Skin of body (tissue), 2 donors: ENCODE results near the gene TBC1D1. TPM values are rescaled to one million over a fixed set of nuclear protein-coding genes. Genes with fewer than 3 reads are reported as not detected.

Source experiments
- DNase-seq: peaks from one replicate; lab custom pipeline; 2025; lab: John Stamatoyannopoulos, UW
- total RNA-seq: library from RNA; depleted of rRNA; stranded (reverse); fragments of >200 nt; gene quantifications from one replicate; pipeline ENCODE4 v1.2.3, GENCODE V29; 2014

The TBC1D1 gene
- total RNA-seq, 1 donor from 2014 or later, result 45.2 TPM

GRCh38 chr4:37889849-37890800, 759 bp upstream of the TBC1D1 start:
- DNase-seq, result no peak

GRCh38 chr4:37891260-37892159, 626 bp downstream of the TBC1D1 start:
- peak; percentile 5 for DNase-seq

GRCh38 chr4:37892641-37893040, 1.8 kb downstream of the TBC1D1 start:
- no peak for DNase-seq

DNA sequence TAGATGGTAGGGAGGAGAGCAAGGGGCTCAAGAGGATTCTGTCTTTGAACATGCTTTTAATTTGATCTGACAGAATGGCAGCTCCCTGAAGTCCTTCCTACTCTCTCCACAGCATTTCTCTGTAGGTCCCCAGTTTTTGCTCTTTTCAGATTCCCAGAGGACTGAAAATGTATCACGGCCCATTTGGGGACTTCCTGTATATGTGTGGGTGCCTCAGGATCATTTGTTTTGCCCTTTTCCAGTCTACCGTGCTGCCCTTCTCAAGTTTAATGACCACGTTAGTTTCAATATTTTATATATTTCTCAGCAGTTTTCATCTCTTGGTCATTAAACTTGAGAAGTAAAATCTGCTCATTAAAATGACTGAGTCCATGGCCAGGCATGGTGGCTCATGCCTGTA, 2.3 kb downstream of the TBC1D1 start:
- no peak for DNase-seq

DNA sequence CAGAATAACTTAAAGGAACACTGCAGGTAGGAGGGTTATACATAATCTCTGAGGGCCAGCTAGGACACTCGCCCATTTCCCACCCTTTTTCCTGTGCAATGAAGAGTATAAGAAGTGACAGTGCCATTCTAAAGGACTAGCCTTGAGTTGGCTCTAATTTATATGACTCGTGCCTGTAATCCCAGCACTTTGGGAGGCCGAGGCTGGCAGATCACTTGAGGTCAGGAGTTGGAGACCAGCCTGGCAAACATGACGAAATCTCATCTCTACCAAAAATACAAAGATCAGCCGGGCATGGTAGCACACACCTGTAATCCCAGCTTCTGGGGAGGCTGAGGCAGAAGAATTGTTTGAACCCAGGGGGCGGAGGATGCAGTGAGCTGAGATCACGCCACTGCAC, 4.4 kb downstream of the TBC1D1 start:
- no peak for DNase-seq

- no peak for DNase-seq
Measured at GRCh38 chr4:37896206-37896860, 5.4 kb downstream of the TBC1D1 start.

DNA sequence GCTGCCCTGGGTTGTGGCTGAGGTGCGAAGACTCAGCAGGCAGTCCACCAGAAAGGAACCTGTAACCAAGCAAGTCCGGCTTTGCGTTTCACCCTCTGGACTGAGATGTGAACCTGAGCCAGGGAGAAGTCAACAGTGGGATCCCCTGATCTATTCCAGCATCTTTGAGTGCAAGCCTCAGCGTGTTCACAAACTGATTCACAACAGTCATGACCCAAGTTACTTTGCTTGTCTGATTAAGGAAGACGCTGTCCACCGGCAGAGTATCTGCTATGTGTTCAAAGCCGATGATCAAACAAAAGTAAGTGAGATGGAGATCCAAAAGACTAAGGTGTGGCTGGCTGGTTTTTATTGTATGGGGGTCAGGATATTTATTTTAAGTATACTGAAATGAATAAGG, 11.3 kb downstream of the TBC1D1 start:
- no peak for DNase-seq

DNA sequence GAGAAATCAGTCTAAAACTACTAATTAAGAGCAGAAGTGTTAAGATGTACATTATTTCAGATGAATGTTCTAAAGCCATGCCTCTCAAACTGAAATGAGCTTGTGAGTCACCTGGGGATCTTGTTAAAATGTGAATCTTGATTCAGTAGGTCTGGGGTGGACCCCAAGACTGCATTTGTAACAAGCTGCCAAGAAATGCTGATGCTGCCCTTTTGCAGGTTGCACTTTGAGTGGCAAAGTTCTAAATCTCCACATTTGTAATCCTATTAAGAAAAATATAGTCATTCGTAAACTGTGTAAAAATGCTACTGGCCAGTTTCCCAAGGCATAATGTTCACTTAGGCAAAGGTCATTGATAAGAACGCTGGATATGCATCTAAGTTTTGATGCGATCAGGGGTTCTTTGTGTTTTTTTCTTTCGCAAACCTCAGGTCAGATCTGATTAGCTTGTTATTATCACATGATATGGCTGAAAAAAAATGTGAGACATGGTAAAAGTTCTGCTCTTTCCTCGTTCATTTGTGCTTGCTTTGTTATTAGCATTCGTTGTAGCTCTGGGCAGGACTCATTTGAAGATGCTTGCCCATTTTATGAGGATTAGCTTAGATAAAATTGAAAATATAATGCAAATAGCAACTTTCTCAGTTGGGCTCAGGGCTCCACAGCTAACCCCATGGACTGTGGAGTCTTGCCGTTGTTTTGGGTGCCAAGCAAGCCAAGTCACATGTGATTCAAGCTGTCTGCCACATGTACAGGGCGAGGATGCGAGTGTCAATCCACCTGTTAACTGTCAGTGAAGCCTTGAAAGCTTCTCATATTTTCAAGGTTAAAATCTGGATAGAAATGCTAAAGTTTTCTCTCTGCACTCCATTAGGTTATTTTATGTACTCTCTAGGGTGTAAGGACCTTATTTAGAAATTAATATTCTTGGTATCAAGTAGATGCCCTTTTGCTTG, 12.1 kb downstream of the TBC1D1 start:
- no peak for DNase-seq

DNA sequence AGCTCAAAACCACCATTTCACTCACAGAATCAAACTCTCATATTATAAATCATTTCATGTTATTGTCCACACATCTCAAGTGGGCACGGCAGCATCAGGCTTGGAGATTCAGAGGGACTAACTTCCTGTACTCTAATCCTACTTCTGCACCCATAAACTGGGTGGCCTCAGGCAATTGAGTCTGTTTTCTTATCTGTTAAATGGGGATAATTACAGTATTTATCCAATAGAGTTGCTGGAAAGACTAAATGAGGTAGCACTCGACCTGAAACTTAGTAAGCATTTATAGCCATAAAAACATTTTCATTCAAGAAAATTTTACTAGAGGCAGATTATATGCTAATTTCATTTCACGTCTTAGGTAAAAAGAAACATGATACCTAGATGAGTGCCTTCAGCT, 13.0 kb downstream of the TBC1D1 start:
- no peak for DNase-seq

DNA sequence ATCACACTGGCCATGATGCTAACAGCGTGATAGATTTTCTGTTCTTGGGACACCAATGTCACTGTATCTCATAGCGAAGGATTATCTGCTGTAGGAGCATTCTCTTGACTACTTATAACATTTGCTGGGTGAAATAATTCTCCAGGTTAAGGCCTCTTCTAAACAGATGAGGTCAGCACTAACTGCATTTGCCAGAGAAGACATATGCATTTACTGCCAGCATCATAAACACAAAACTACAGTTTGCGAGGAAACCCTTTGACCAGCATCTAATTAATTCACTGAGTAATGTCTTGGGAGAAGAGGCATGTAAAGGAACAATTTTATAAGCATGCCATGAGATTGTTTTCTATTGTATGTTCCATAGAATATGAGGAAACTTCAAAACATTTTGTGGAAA, 13.9 kb downstream of the TBC1D1 start:
- DNase-seq, result no peak

- no peak for DNase-seq
Measured at GRCh38 chr4:37905533-37906169, 14.8 kb downstream of the TBC1D1 start.

DNA sequence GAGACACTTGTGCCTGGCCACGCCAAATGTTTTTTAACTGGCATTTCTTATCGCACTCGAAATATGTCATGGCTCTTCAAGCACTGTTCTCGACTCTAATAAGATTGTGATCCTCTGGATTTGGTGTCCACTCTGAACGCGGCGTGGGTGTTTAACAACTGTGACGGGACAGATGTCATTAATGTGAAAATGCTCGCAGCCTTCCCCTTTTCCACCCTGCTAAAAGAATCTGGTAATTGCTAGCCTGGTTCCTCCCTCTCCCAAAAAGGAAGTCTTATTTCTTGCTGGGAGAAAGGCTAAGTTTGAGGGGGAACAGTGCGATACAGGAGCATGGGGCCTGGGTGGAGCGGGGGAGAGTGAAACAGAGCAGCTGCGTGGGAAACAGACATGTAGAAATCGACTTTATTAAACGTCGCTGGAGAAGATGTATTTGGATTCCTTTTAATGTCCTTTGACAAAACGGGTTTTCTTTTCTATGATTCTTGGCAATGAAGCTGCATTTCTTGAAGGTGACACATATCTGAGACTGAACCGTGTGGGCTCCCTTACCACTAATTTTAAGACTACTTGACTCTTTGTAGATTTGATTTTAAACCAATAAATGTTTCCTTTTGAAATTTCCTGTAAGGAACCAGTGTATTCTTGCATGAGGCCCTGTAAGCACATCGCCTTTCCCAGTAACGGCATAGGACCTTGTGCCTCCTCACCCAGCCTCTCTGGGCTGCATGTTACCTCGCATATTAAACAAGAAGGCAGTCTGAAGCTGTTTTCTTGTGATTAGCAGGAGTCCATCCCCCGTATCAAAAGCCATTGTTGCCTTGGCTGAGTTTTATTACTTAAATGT, 17.8 kb downstream of the TBC1D1 start:
- DNase-seq, result no peak

- DNase-seq, result no peak
Measured at GRCh38 chr4:37909332-37910090, 18.6 kb downstream of the TBC1D1 start.

DNA sequence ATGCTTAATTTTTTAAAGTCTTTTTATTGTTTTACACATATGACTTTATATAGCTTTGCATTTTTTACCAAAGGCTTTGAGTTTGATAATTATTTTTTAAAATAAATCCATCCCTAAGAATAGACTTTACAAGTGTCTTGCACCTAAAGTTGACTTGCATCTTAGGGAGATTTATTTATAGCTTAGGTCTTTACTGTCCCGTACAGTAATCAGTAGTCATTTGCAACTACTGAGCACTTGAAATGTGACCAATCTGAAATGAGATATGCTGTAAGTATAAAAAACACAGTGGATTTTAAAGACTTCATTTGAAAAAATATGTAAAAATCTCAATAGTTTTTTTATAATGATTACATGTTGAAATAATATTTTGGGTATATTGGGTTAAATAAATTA, 19.2 kb downstream of the TBC1D1 start:
- no peak for DNase-seq

GRCh38 chr4:37914539-37914938, 23.7 kb downstream of the TBC1D1 start:
- no peak for DNase-seq

DNA sequence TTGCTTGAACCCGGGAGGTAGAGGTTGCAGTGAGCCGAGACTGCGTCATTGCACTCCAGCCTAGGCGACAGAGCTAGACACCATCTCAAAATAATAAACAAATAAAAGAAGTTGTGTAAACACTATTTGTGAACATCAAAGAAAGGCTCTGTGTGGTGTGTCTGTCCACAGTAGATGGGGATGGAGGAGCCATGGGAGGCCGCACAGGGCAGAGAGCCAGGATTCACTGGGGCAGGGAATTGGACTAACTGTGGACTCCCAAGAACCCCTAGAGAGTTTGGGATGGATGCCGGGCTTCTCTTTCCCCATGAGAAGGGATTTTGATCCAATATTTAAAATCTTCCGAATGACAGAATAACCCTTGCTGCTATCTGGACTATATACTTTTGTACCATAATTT, 26.5 kb downstream of the TBC1D1 start:
- DNase-seq, result no peak

- no peak for DNase-seq
Measured at GRCh38 chr4:37918653-37919052, 27.8 kb downstream of the TBC1D1 start.

- DNase-seq, result no peak
Measured at GRCh38 chr4:37922328-37922727, 31.4 kb downstream of the TBC1D1 start.
